LHCN-M2 (cell line): ENCODE data around the gene BHLHE23. TPM values are rescaled to one million over a fixed set of nuclear protein-coding genes. Genes with fewer than 3 reads are reported as not detected.
"Not testable (repeated sequence)": the region's sequence is repeated elsewhere in the genome, so short reads cannot be mapped to it uniquely, and the experiment has no call there.

Experiments
- DNase-seq: peaks from one replicate; pipeline ENCODE4 v3.0.0-alpha.2; 2012; ENCODE audit warnings: low read depth
- total RNA-seq: library from RNA; depleted of rRNA; stranded (reverse); fragments of >200 nt; gene quantifications from 2 replicates; pipeline ENCODE4 v1.2.3, GENCODE V29; 2014; rRNA removed

The BHLHE23 gene
- total RNA-seq, 1 experiment from 2014 or later = not detected

DNA sequence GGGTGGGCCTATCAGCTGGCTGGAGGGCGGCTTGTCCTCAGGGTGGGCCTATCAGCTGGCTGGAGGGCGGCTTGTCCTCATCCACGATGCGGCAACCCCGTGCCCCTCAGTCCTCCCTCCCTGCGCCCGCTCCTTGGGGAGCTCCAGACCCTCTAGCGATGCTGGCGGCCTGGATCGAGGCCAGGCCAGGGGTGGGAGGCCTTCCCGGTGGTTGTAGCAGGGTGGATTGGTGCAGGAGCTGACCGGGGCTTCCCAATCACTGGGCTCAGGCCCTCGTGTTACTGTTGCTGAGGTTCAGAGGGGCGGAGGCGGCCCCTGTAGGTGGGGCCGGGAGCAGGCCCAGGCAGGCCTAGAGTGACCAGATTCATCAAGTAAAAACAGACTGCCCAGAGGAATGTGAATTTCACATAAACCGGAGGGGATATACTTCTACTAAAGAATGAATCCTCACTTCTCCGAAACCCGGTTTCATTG, 45.4 kb downstream of the BHLHE23 start:
- no peak for DNase-seq

DNA sequence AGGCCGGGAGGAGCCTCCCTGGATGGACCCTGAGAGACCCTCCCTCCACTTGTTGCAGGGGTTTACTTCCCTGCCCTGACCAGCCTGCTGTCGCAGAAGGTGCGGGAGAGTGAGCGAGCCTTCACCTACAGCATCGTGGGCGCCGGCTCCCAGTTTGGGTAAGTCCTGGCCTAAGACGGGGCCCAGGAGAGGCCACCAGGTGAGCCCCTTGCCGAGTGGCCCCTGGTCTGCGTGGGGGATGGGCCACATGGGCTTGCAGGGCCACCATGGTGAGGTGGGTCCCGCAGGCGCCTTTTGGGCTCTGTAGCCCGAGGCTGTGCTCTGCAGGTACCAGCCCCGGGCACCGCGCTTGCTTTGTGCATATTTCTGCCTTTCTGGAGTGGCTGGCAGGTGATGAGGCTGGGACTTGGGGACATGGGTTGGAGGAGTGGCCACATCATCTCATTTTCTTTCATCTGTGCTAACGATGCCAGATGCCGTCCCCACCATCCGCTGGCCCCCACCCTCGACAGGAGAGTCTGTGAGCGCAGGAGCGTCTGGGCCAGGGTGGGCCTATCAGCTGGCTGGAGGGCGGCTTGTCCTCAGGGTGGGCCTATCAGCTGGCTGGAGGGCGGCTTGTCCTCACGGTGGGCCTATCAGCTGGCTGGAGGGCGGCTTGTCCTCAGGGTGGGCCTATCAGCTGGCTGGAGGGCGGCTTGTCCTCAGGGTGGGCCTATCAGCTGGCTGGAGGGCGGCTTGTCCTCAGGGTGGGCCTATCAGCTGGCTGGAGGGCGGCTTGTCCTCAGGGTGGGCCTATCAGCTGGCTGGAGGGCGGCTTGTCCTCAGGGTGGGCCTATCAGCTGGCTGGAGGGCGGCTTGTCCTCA, 46.1 kb downstream of the BHLHE23 start:
- not testable (repeated sequence) for DNase-seq

DNA sequence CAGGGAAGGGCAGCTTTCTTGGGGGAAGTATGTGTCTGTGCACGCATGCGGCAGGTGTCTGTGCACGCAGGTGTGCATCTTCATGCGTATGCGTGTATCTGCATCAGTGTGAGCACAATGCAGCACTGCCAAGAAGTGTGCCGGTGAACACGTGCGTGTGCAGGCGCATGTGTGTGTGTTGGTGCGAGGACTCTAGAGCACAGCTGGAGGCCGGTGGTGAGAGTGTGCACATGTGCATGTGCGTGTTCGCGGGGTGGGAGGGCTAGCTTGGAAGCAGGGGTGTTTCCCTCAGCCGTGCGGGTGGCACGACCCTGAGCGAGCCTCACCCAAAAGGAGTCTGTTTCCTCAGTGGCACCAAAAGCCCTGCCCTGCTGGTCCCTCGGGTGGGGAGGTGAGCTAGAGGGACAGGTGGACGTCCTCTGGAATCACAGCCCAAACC, 46.7 kb downstream of the BHLHE23 start:
- no peak for DNase-seq

DNA sequence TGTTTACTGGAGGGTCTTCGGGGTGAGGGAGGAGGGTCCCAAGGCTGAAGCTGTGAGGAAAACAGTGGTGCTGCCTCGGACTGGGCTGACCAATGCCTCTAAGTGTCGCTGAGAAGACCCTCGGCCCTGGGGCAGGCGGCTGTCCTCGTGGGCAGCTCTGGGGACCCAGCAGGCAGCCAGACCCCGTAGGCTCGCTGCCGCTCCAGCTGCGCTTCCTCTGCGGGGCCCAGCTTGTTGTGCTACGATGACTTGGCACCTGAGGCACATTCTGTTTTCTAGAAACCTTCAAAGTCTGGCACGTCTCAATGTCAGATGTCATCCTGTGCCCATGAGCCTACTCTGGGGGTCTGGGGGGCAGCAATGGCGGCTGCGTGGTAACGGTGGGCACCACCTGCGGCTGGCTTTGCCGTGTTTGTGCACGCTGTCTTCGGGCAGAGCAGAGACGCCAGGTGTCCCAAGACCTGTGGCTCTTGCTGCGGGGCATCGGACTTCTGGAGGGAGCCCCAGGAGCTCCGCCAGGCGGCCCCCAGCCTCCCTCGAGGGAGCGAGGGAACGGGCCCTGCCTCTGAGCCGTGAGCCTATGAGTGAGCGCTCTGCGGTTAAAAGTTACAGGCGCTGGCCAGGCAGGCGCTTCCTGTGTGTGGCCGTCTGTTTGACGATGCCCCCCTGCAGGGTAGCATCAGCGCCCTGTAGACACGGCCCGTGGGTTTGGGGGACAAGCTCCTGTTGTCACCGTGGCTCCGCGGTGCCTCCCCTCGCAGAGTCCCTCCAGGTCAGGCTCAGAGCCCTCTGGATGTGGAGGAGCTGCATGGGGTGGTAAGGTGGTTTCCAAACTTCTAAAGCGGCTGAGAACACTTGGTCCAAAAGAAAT, 47.4 kb downstream of the BHLHE23 start:
- DNase-seq = no peak

DNA sequence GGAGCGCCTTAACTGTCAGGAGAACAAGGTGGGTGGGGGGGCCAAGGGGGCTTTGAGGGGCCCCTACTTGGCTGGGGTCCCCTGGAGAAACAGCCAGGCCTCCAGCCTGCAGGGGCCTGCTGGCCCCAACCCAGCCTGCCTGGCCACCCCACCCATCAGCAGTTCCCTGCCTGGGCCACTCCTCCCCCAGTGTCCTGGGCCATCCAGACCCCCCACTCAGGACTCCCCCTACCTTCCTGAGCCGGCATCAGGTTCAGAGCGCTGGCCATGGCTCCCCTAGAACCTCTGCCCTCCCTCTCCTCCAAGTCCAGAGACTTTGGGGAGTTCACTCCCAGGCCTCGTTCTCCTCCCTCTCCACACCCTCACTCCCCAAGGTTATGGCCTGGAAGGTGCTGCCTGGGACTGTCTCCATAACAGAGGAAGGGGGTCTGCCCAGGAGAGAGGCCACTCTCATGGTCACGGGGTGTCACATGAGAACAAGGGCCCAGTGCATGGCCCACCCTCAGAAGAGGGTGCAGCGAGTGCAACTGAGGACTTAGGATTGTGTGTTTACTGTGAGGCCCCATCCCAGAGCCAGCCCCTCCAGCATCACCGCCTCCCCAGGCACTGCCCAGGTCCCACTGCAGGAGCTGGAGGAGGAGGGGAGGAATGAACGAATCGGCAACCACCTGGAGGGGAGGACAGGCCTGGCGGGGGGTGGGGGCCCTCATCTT, 48.2 kb downstream of the BHLHE23 start:
- no peak for DNase-seq

GRCh38 chr20:62957136-62958117, 49.3 kb downstream of the BHLHE23 start:
- no peak for DNase-seq

- no peak for DNase-seq
Observed at GRCh38 chr20:62956387-62957135, 50.2 kb downstream of the BHLHE23 start.

Other genes with a start within 250 kb of the BHLHE23 start
- gene MRGBP, start 210.5 kb downstream of the BHLHE23 start, total RNA-seq = 30.7 and 32.8 TPM in 2 replicates
- gene OGFR, start 202.1 kb downstream of the BHLHE23 start, total RNA-seq = 64.6 and 69.7 TPM in 2 replicates
- not detected in 2 replicates for gene COL9A3, start 189.9 kb downstream of the BHLHE23 start, total RNA-seq
- gene TCFL5, start 145.1 kb downstream of the BHLHE23 start, total RNA-seq = 13.8 and 15.6 TPM in 2 replicates
- gene DIDO1, start 80.5 kb downstream of the BHLHE23 start, total RNA-seq = 29.0 and 33.1 TPM in 2 replicates
- gene GID8, start 68.8 kb downstream of the BHLHE23 start, total RNA-seq = 20.3 and 23.5 TPM in 2 replicates
- gene SLC17A9, start 54.3 kb downstream of the BHLHE23 start, total RNA-seq = not detected in 2 replicates
- 18.3 and 23.8 TPM in 2 replicates for gene YTHDF1, start 209.2 kb upstream of the BHLHE23 start, total RNA-seq
- gene BIRC7, start 228.9 kb upstream of the BHLHE23 start, total RNA-seq = not detected in 2 replicates
- gene NKAIN4, start 247.5 kb upstream of the BHLHE23 start, total RNA-seq = not detected in 2 replicates